Stimulated activated CD4-positive, alpha-beta T cell treated with anti-CD3 and anti-CD28 coated beads, Interleukin-4, amount 100 ng/mL, for 1 hour (primary cell): ENCODE measurements around the gene KMT2C.
"Not testable (repeated sequence)": the region's sequence is repeated elsewhere in the genome, so short reads cannot be mapped to it uniquely, and the experiment has no call there.

ENCODE experiments used
- DNase-seq: peaks from one replicate; pipeline ENCODE4 v3.0.0-alpha.2; 2020

The KMT2C gene

DNA sequence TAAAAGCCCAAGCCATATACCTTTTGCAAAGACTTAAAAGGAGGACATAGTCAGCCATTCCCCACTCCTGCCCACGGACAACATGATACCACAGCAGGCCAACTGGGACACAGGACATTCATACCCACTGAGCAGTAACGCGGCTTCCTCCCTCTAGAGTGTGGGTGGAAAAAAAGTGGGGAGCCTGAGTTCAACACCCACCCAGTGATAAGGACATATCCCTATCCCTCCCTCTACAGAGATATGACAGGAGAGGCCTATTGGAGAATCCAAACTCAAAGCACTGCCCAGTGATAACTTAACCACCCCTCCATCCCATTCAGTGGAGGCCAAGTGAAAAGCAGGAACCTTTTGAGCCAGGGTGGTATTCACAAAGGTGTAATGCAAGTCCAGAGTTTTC is 148.8 kb downstream of the KMT2C start:
- not testable (repeated sequence) for DNase-seq

DNA sequence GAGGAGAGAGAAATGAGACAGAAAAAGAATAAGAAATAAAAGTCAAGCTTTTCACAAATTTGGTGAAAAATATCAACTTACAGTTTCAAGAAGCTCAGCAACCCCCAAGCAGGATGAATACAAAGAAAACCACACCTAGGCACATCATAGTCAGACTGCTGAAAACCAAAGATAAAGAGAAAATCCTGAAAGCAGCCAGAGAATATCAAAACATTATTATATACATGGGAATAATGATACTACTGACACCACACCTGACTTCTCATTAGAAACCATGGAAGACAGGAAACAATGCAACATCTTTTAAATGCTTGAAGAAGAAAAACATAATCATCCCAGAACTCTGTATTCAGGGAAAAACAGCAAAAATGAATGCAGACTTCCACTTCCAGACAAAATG is 149.6 kb downstream of the KMT2C start:
- not testable (repeated sequence) for DNase-seq

DNA sequence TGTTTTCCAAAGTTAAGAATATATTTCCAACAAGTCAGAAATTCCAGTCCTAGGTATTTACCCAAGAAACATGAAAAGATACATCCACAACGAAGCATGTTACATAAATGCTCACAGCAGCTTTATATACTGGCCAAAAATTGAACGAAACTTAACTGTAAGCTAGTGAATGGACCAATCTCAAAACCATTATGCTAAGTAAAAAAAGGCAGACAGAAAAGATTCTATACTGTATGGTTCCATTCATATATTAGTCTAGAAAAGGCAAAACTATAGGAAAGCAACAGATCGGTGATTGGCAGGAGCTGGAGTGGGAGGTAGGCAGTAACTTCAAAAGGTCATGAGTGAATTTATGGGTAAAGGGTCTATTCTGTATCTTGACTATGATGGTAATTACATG is 150.8 kb downstream of the KMT2C start:
- not testable (repeated sequence) for DNase-seq

DNA sequence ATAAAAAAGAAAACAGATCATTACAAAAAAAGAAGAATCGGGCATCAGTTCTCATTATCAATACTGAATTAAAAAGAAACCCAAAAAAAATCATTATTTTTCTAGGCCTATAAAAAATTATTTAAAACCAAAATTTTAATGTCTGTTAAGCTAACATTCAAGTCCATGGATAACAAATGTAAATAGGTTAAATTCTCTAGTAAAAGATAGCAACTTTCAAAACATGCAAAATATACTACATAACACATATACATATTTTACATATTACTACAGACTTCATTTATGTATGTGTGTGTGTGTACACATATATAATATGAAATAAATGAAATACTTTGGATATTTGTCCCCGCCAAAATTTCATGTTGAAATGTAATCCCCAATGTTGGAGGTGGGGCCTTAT is 158.1 kb downstream of the KMT2C start:
- not testable (repeated sequence) for DNase-seq

DNA sequence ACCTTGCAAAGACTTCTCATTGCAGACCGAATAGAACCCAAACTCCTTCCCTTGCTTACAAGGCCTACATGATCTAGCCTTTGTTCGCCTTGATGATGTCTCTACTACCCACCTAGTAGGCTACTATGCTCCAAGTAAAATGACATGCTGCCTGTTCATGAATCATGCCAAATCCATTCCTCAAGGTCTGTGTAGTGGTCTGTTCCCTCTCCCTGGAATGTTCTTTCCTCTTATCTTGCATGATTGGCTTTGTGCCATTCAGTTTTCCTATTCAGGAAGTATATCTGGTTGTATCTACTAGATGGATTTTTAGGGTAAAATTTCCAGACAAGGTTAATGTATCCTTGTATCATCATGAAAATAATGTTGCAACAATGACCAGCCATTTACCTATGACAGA is 165.4 kb downstream of the KMT2C start:
- not testable (repeated sequence) for DNase-seq

DNA sequence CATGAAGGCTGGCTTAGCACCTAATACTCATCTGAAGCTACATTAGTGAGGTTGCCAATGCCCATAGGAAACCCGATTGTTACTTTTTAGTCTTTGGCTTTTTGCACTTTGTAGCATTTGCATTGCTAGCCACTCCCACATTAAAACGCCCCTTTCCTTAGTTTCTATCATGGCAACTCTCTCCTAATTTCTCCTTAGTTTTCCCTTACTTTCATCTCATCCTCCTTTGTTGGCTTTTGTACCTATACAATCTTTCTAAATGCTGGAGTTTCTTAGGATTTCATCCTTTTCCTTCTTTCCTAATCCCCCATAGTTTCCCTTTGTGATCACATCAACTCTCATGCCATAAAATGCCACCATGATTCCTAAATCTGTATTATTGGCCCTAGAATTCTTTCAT is 168.9 kb downstream of the KMT2C start:
- DNase-seq, result not testable (repeated sequence)

DNA sequence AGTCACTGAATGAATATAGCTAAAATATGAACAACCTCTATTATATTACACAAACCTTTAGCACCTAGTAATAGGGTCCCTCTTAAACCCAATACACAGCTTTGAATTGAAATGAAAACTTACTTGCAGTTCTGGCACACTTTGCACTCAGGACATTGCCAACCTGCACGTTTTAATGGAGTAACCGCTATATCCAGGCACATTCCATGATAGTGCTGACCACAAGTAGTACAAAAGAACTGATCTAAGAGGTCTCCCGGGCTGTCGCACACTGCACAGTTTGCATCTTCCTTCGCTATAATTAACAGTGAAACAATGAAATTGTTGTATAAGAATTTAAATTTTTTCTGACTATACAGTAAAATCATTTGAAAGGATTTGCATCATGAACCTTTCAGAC is 170.9 kb downstream of the KMT2C start:
- DNase-seq, result not testable (repeated sequence)

DNA sequence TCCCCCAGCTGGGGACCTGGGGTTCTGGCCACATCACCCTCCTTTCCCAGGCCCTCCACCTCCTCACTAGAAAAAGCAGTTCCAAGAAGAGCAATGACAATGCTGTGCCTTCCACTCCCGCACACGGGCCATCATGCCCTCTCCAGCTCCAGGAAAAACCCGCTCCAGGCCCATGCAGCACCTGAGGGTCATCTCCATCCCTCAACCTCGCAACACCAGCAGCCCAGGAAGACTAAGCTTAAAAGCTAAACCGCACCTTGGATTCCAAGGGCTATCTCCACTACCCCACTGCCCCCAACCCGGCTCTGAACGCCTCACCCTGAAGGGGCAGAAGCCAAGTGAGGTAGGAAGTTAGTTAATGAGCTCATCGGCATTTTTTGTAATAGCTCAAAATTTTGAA is 173.7 kb downstream of the KMT2C start:
- not testable (repeated sequence) for DNase-seq

DNA sequence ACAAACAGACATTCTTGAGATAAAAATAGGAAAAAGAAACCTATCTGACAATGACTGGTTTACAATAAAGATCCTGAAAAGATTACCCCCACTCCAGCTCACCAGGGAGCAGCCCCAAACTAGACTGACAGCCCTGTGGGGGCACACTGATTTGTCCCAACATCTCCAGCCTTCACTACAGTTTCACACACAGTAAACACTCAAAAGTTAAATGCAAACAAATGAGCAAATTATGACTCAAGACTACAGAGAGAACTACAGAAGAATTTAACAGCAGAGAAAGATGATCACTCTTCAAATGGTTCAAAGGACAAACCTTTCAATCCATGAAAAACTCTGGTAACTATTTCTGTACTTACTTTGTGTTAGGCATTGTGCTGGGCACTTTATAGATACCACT is 176.2 kb downstream of the KMT2C start:
- not testable (repeated sequence) for DNase-seq

DNA sequence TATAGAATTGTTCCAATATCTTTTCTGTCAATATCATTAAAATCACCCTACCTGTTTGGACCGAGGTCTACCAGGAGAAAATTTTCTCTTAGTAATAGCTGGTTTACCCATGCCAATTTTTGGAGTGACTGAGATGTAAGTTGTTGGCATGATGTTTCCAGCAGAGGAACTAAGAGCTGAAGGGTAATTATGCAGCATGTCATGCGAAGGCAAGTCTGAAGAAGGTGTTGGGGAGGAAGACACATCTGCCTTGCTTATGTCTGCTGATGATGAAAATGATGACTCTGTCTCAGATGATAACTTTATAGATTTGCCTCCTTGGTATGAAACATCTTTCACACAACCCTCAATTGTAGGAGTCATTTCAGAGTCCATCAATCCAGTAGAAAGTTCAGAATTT is 188.0 kb downstream of the KMT2C start:
- DNase-seq, result not testable (repeated sequence)

DNA sequence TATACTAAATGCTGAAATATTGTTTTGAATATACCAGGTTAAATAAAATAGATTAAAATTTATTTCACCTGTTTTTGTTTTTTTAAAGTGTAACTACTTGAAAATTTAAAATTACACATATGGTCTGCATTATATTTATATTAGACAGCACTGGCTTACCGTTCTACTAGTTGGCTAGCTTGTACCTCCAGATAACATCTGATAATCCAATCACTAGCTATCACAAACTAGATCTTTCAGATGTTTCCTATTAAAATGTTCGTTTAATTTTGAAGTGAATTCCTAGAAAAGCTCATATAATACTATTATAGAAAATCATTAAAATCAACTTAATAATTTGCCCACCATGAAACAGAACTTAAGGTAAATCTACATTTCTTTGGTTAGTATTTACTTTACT is 190.4 kb downstream of the KMT2C start:
- DNase-seq, result not testable (repeated sequence)

DNA sequence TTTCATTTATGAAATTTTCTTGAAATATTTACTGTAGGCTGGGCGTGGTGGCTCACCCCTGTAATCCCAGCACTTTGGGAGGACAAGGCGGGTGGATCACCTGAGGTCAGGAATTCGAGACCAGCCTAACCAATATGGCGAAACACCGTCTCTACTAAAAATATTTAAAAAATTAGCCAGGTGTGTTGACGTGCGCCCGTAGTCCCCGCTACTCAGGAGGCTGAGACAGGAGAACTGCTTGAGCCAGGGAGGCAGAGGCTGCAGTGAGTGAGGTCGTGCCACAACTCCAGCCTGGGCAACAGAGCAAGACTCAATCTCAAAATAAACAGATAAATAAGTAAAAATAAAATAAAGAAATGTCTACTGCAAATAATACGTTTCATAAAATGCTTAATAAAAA is 192.3 kb downstream of the KMT2C start:
- not testable (repeated sequence) for DNase-seq

DNA sequence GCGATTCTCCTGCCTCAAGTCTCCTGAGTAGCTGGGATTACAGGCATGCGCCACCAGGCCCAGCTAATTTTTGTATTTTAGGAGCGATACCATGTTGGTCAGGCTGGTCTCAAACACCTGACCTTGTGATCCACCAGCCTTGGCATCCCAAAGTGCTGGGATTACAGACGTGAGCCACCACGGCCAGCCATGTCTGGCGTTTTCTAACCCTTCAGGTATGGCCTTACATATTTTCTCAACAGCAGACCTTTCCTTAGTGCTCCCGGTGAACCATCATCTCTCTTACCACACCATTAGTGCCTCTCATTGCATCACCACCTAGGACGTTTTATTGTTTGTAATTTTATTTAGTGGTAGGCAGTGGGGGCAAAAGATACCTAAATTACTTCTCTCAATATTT is 194.5 kb downstream of the KMT2C start:
- not testable (repeated sequence) for DNase-seq

DNA sequence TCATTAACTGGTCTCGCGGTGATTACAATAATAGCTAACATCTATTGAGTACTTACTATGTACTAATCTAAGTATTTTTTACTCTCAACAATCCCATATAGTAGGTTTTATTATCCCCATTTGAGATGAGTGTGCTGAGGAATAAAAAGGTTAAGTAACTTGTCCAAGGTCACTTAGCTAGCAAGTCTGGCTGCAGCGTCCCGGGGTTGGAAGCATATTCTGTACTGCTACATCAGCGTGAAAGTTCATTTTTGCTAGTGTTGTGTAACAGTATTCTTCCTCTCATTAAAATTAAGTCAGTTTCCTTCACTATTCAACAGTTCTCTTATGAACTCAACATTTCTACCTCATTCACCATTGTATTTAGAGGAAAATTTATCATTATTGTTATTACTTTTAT is 199.5 kb downstream of the KMT2C start:
- not testable (repeated sequence) for DNase-seq

DNA sequence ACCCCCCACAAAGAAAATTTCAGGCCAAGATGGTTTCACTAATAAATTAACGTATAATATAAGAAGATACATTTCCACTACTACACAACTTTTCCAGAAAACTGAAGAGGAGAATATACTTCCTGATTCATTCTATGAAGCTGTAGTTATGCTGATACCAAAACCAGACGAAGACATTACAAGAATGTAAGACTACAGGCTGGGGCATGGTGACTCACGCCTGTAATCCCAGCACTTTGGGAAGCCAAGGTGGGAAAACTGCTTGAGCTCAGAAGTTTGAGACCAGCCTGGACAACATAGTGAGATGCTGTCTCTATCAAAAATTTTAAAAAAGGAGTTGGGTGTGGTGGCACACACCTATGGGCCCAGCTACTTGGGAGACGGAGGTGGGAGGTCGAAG is 201.4 kb downstream of the KMT2C start:
- DNase-seq, result not testable (repeated sequence)

DNA sequence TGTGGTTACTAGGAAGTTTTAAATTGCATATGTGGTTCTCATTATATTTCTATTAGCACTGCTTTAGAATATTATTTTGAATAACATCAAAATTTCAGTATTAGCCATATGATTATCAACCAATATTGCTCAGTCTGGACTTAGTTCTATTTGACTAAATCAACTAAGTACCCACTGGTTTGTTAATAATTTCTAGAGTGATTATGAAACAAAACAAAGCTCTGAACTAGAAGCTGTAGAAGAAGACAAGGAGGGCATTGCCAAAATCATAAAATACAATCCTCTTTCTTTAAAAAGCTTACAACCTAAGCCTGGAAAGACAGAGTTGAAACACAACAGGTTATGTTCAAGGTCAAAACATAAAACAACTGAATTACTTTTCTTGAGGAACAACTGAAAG is 204.7 kb downstream of the KMT2C start:
- DNase-seq, result no peak

DNA sequence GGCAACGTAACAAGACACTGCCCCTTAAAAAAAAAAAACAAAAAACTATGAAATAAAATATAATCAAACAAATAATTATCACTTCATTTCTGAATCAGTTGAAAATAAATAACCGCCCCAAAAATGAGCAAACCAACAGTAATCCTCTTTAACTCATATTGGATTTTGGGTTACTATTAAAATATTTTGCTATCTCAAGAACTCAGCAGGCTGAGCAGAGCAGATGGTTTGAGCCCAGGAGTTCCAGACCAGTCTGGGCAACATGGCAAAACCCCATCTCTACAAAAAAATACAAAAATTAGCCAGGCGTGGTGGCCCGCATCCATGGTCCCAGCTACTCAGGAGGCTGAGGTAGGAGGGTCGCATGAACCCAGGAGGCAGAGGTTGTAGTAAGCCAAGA is 216.2 kb downstream of the KMT2C start:
- not testable (repeated sequence) for DNase-seq

DNA sequence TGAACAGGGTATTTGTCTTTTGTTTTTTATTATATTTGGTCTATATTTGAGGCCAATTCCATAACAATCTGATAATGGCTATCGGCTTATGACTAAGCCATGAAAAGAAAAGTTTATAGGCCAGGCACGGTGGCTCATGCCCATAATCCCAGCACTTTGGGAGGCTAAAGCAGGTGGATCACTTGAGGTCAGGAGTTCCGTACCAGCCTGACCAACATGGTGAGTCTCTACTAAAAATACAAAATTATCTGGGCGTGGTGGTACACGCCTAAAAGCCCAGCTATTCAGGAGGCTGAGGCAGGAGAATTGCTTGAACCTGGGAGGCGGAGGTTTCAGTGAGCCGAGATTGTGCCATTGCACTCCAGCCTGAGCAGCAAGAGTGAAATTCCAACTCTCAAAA is 227.0 kb downstream of the KMT2C start:
- DNase-seq, result not testable (repeated sequence)

DNA sequence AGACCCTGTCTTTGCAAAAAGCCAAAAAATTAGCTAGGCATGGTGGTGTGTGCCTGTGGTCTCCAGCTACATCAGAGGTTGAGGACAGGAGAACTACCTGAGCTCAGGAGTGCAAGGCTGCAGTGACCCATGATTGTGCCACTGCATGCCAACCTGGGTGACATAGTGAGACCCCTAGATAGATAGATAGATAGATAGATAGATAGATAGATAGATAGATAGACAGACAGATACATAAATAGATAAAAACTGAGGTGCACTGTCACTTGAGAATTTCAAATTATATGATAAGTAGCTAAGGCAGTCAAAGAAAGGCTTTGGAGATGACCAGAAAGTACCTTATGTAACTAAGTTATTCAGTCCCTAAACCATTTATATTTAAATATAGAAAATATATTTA is 231.4 kb downstream of the KMT2C start:
- DNase-seq, result not testable (repeated sequence)

DNA sequence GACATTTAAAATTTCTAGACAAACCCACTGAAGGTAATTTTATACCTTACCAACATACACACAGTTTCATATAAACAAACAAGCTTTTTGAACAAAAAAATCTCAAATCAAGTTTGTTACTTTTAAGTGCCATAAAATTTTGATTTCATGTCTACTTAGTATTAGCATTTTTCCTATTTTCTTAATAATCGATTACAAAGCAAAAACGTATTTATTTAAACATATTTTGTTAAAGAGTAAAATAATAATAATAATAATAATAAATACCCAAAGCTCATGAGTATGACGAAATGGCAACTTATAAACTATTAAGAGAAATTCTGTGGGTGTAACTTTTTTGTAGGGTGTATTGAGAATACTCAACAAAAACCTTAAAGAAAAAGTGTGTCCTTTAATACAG is 232.7 kb downstream of the KMT2C start:
- DNase-seq, result no peak

DNA sequence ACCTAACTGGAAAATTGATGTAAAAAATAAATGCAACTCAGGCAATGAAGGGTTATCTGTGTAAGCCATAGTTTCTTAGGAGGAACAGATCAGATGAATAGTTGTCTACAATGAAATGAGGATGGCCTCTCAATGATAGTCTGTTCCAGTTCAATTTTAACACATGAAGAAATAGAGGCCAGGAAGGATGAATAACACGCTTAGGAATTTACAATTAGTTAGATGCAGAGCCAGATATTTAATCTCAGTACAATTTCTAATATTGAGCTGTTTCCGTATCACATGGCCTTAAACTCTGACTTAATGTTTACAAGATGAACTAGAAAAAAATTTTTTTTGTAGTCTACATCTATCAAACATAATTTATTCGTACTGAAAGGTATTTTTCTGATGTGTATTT is 233.7 kb downstream of the KMT2C start:
- no peak for DNase-seq

DNA sequence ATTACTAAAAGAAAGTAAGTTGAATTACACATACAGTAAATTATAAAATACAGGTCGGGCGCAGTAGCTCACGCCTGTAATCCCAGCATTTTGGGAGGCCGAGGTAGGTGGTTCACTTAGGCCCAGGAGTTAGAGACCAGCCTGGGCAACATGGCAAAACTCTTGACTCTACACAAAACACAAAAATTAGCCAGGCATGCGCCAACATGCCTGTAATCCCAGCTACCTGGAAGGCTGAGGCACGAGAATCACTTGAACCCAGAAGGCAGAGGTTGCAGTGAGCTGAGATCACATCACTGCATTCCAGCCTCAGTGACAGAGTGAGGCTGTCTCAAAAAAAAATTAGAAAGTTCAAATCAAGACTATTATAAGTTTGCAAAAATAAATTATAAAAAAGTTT is 235.4 kb downstream of the KMT2C start:
- no peak for DNase-seq

DNA sequence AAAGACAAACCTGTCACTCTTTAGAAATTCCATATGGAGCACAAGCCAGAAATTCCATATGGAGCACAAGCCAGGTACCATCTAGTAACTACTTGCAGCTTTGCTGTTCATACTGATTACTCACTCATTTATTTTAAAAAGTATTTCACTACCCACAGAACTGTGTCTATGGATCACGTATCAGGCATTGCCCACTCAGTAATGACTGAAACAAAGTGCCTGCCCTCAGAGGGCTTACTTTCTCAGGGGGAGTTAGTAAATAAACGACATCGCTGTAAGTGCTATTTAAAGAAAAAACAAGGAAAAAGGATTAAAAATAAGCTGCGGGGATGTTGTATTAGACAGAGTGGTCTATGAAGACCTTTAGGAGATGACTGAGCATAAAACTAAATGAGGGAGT is 239.4 kb downstream of the KMT2C start:
- DNase-seq, result no peak

DNA sequence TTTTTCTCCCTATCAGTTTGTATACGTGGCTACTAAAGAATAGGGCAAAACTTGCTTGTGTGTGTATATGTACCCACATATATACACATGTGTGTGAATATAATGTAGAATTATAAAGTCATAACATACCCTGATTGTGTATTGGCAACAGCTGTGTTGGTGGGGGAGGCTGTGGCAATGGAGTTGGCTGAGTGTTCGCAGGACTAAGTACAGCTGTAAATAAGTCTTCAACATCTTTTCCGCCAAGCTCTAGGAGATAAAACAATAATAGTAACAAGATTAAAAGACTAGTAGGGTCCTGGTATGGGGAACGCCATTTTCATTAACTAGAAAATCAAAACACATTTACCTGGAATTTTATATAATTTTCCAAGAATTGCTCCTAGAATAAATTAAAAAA is 241.9 kb downstream of the KMT2C start:
- DNase-seq, result no peak

DNA sequence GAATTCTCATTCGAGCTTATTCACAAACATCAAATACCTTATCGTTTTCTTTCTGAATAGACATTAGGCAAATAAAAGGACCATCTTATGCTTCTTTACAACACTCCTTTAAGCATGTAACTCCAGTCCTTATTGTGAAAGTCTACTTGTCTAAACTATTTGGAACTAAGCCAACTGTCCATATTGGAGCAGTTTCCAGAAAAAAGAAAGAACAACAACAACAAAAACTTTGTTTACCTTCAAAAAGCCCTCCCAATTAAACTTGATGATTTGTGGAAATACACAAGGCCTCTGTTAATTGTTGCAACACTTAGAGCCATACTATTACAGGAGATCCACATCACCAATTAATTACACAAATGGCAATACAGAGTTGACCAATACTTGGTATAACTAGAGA is 246.7 kb downstream of the KMT2C start:
- DNase-seq, result no peak

DNA sequence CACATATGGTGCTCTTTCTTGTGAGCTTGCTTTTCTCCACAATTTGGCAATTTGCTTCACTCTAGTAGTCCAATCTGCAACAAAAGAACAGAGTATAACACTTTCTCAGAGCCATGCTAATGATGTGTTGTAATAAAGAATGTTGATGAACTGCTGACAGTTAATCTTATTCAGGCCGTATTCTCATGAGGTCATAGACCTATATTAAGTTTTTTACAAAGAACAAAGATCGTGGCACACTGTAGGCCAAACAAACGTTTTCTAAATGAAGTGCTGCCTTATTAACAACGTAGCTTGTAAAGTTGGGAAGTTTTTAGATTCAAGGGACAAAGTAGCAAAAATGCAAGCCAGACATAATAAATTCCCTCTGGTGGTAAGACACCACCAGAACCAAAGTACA is 250.2 kb downstream of the KMT2C start:
- no peak for DNase-seq
